Astrocyte of the spinal cord (primary cell): Measurements from ENCODE around the gene FNIP2.
"Not testable (repeated sequence)": the region's sequence is repeated elsewhere in the genome, so short reads cannot be mapped to it uniquely, and the experiment has no call there.

Experiments used
- DNase-seq: peaks from one replicate; pipeline ENCODE4 v3.0.0; 2011; ENCODE audit warnings: low read depth, low spot score
- H3K4me3 ChIP-seq: 2 replicates; pipeline ENCODE4 v1.5.1; 2011; ENCODE audit warnings: low read depth, mild to moderate bottlenecking, low read length, moderate library complexity
- in situ Hi-C: cut with HindIII; loops from 2 replicates; pipeline ENCODE4 v1.10.0; 2017; ENCODE audit warnings: low sequenced_read_pairs
- TF ChIP-seq, protein P1 (sequence below): IDR thresholded peaks from 2 replicates; pipeline ENCODE4 v1.5.1; 2012; ENCODE audit warnings: low read depth, mild to moderate bottlenecking, low read length, inconsistent platforms

Gene FNIP2

DNA sequence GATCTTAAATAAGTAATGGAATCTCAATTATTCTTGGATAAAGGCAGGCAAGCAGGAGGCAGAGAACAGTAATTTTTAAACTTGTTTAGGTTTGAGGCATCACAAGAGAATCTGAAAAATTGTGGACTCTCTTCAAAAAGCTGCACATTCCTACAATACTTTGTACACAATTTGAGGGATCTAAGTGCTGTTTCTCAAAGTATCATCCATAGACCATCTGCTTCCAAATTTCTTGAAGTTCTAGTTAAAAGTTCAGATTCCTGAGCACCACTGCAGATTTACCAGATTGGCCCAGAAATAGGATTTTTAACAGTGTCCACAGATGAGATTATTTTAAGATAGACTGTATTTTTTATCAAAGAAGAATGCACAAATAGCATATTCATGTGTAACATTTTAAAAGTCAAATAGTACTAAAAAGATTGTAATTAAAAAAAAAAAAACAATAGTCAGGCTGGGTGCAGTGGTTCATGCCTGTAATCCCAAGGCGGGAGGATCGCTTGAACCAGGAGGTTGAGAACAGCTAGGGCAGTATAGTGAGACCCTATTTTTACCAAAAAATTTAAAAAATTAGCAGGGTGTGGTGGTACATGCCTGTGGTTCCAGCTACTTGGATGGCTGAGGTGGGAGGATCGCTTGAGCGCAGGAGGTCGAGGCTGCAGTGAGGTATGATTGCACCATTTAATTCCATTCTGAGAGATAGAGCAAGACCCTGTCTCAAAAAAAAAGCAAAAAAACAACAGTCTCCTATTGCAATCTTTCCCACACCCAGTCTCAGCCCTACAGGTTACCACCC is 14.2 kb upstream of the FNIP2 start:
- in situ Hi-C loops = no loop called here
- H3K4me3 ChIP-seq = no peak overlapping the region
- peak; percentile 18 for DNase-seq
- TF ChIP-seq, protein P1, sequence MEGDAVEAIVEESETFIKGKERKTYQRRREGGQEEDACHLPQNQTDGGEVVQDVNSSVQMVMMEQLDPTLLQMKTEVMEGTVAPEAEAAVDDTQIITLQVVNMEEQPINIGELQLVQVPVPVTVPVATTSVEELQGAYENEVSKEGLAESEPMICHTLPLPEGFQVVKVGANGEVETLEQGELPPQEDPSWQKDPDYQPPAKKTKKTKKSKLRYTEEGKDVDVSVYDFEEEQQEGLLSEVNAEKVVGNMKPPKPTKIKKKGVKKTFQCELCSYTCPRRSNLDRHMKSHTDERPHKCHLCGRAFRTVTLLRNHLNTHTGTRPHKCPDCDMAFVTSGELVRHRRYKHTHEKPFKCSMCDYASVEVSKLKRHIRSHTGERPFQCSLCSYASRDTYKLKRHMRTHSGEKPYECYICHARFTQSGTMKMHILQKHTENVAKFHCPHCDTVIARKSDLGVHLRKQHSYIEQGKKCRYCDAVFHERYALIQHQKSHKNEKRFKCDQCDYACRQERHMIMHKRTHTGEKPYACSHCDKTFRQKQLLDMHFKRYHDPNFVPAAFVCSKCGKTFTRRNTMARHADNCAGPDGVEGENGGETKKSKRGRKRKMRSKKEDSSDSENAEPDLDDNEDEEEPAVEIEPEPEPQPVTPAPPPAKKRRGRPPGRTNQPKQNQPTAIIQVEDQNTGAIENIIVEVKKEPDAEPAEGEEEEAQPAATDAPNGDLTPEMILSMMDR = no peak

DNA sequence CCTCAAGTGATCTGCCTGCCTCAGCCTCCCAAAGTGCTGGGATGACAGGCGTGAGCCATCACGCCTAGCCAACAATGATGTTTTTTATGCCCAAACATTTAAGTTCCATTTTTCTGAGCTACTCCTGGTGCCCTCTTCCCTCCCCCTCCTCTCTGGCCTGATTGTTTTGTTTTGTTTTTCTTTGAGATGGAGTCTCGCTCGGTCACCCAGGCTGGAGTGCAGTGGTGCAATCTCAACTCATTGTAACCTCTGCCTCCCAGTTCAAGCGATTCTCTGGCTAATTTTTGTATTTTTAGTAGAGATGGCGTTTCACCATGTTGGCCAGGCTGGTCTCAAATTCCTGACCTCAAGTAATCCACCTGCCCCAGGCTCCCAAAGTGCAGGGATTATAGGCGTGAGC is 13.0 kb upstream of the FNIP2 start:
- H3K4me3 ChIP-seq, DNase-seq, in situ Hi-C loops: not testable (repeated sequence)

DNA sequence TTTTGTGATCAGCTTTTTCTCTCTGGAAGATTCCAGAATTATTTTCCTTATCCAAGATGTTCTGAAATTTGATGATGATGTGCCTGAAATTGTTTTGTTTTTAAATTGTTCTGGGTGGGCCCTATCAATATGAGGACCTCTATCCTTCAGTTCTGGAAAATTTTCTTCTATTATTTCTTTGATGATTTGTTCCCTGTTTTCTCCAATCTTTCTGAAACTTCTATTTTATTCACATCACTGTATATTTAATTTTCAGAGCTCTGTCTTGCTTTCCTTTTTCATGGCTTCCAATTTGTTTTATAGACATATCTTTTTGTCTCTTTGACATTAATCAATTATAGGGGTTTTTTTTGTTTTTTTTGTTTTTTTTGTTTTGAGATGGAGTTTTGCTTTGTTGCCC is 12.2 kb upstream of the FNIP2 start:
- TF ChIP-seq, protein P1 = no peak
- no peak overlapping the region for H3K4me3 ChIP-seq
- no peak for DNase-seq
- in situ Hi-C loops = no loop called here

DNA sequence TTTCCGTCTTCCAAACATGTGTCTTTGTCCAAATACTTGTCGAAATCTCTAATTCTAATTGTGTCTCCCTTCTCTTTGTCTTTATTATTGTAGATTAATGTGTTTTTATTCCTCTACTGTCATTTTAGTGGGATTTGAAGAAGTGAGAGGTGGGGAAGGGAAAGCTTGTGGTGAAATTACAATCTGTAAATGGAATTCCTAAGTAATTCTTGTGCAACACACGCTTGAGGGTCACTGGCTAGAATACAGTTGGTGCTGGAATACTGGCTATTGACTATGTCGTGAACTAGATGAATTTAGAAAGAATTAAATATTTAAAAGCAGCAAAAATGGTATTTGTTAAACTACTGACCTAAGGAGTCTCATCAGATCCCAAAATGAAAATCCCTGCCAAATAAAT is 10.7 kb upstream of the FNIP2 start:
- DNase-seq = no peak
- TF ChIP-seq, protein P1 = no peak
- in situ Hi-C loops = no loop called here
- H3K4me3 ChIP-seq = no peak overlapping the region

DNA sequence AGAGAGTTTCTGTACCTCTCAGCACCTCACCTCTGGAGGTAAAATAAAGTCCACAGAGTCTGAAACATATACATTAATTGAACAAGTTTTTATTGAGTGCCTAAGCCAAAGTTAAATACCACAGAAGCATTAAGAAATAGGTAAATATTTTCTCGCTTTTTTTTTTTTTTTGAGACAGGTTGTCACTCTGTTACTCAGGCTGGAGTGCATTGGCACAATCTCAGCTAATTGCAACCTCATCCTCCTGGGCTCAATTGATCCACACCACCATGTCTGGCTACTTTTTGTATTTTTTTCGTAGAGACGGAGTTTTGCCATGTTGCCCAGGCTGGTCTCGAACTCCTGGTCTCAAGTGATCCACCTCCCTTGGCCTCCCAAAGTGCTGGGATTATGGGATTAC is 10.1 kb upstream of the FNIP2 start:
- TF ChIP-seq, protein P1 = no peak
- in situ Hi-C loops = no loop called here
- DNase-seq = no peak
- no peak overlapping the region for H3K4me3 ChIP-seq

DNA sequence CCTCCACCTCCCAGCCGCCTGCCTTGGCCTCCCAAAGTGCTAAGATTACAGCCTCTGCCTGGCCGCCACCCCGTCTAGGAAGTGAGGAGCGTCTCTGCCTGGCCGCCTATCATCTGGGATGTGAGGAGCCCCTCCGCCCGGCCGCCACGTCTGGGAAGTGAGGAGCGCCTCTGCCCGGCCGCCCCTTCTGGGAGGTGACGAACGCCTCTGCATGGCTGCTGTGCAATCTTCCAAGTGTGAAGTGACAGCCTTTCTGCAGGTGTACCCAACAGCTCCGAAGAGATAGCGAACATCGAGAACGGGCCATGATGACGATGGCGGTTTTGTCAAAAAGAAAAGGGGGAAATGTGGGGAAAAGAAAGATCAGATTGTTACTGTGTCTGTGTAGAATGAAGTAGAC is 9.3 kb upstream of the FNIP2 start:
- H3K4me3 ChIP-seq, DNase-seq, in situ Hi-C loops: not testable (repeated sequence)

DNA sequence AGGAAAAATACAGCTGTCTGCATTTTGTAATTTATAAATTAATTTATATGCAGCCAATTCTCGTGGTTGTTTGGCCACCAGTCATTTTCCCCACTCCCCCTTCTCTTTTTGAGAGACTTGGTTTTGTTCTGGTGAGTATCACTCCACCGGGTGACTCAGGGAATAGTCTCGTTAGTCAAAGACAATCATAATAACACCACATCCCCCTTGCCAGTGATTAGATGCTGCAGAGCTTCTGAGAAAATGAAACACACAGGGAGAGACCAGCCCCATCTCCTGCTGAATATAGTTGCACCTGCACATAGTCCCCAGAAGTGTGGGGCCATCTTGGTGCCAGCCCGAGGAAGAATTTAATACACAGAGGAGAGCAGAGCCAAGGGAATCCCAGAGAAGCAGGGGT is 8.0 kb upstream of the FNIP2 start:
- no peak overlapping the region for H3K4me3 ChIP-seq
- DNase-seq = no peak
- TF ChIP-seq, protein P1 = no peak
- in situ Hi-C loops = no loop called here

DNA sequence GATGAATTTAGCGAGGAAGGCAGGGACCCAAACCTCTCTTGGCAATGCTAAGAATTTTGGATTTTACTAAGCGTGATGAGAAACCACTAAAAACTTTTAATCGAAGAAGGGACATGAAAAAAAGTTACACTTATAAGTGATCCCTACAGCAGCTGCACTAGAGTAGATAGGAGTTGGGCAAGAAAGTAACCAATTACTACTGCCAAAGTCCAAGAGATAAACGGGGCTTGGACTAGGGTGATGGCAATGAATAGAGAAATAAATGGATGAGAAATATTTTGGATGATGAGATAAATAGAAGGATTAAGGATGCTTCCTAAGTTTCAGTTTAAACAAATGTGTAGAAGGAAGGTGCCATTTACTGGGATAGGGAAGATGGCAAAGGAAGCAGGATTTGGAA is 6.3 kb upstream of the FNIP2 start:
- no peak for DNase-seq
- no peak overlapping the region for H3K4me3 ChIP-seq
- in situ Hi-C loops = no loop called here
- TF ChIP-seq, protein P1 = no peak
